IMR-90 (cell line): ENCODE measurements around the gene PRSS8. TPM values are rescaled to one million over a fixed set of nuclear protein-coding genes. Genes with fewer than 3 reads are reported as not detected.
A peak's percentile ranks its signal among the peaks of the same experiment; 100 is the strongest.

Source experiments
- ATAC-seq: fragments of 200-7000 bp; cut with Tn5 transposase; 2 replicates; pipeline ENCODE4 v1.9.1; 2020; ENCODE audit warnings: low read depth, mild to moderate bottlenecking, moderate library complexity
- BruUV-seq: library from RNA; stranded (reverse); fragments of 400-500 nt; replicated peaks from 2 replicates; lab custom pipeline; 2021; lab: Mats Ljungman, UMichigan
- CTCF ChIA-PET: fragments of 300-600 bp; formaldehyde crosslinking; extraction: SDS; loops from one replicate; lab custom pipeline; 2021; ENCODE audit warnings: antibody characterized with exemption; lab: Yijun Ruan, JAX
- POLR2A ChIA-PET: fragments of 300-600 bp; sonication (Branson Sonifier 250); formaldehyde crosslinking; loops from one replicate; lab custom pipeline; 2022; ENCODE audit warnings: antibody characterized with exemption; ENCODE audit not compliant: unreplicated experiment; lab: Charles Lee
- DNase-seq: peaks from one replicate; pipeline ENCODE4 v3.0.0; 2013
- H2AFZ ChIP-seq: replicated peaks from 2 replicates; pipeline ENCODE3; 2013; ENCODE audit warnings: low read length, mild to moderate bottlenecking; ENCODE audit not compliant: poor library complexity
- H2AK5ac ChIP-seq: 2 replicates; pipeline ENCODE4 v1.6.1; 2013; ENCODE audit warnings: low read depth, low read length, inconsistent platforms
- H2AK9ac ChIP-seq: replicated peaks from 2 replicates; pipeline ENCODE3; 2013; ENCODE audit warnings: mild to moderate bottlenecking, low read depth, low read length, moderate library complexity; ENCODE audit not compliant: poor library complexity
- H2BK120ac ChIP-seq: 2 replicates; pipeline ENCODE4 v1.6.1; 2013; ENCODE audit warnings: low read depth, low read length, inconsistent platforms
- H2BK15ac ChIP-seq: 3 replicates; pipeline ENCODE4 v1.6.1; 2013; ENCODE audit warnings: low read depth, low read length, inconsistent platforms
- H2BK20ac ChIP-seq: 2 replicates; pipeline ENCODE4 v1.6.1; 2013; ENCODE audit warnings: low read depth, mild to moderate bottlenecking, inconsistent platforms, low read length, moderate library complexity
- H2BK5ac ChIP-seq: 2 replicates; pipeline ENCODE4 v1.6.1; 2013; ENCODE audit warnings: mild to moderate bottlenecking, low read depth, low read length, inconsistent platforms; ENCODE audit not compliant: poor library complexity, severe bottlenecking
- H3K14ac ChIP-seq: replicated peaks from 2 replicates; pipeline ENCODE4 v1.6.1; 2013; ENCODE audit warnings: low read depth, low read length, inconsistent platforms
- H3K18ac ChIP-seq: 2 replicates; pipeline ENCODE4 v1.6.1; 2013; ENCODE audit warnings: low read depth, low read length, control low read depth
- H3K23ac ChIP-seq: 2 replicates; pipeline ENCODE4 v1.6.1; 2013; ENCODE audit warnings: low read depth, low read length, inconsistent platforms
- H3K27ac ChIP-seq: 2 replicates; pipeline ENCODE4 v1.5.1; 2013; ENCODE audit warnings: mild to moderate bottlenecking, control low read depth, low read length; ENCODE audit not compliant: insufficient read depth
- H3K27me3 ChIP-seq: 2 replicates; pipeline ENCODE4 v1.6.1; 2013; ENCODE audit warnings: low read length; ENCODE audit not compliant: control insufficient read depth, insufficient read depth
- H3K36me3 ChIP-seq: 2 replicates; pipeline ENCODE4 v1.6.1; 2013; ENCODE audit warnings: low read length, mixed read lengths; ENCODE audit not compliant: control insufficient read depth, insufficient read depth
- H3K4ac ChIP-seq: 2 replicates; pipeline ENCODE4 v1.6.1; 2013; ENCODE audit warnings: low read depth, low read length, inconsistent platforms
- H3K4me1 ChIP-seq: 2 replicates; pipeline ENCODE4 v1.6.1; 2013; ENCODE audit warnings: low read length, mixed read lengths; ENCODE audit not compliant: control insufficient read depth, insufficient read depth
- H3K4me2 ChIP-seq: 2 replicates; pipeline ENCODE4 v1.6.1; 2013; ENCODE audit warnings: low read depth, mild to moderate bottlenecking, control low read depth, low read length, moderate library complexity
- H3K4me3 ChIP-seq: 2 replicates; pipeline ENCODE4 v1.5.1; 2013; ENCODE audit warnings: low read depth, mild to moderate bottlenecking, control low read depth, low read length, moderate library complexity; ENCODE audit not compliant: insufficient read depth
- H3K56ac ChIP-seq: 2 replicates; pipeline ENCODE4 v1.6.1; 2013; ENCODE audit warnings: low read length, inconsistent platforms; ENCODE audit not compliant: insufficient read depth; ENCODE audit errors: extremely low read depth
- H3K79me1 ChIP-seq, 2 experiments: 2 replicates each; pipeline ENCODE4 v1.6.1; 2013; ENCODE audit warnings: low read length in 2 of 2, inconsistent platforms in 1 of 2, low read depth in 1 of 2
- H3K9ac ChIP-seq: 2 replicates; pipeline ENCODE4 v1.6.1; 2013; ENCODE audit warnings: low read depth, low read length, control low read depth
- H3K9me1 ChIP-seq: 2 replicates; pipeline ENCODE4 v1.6.1; 2013; ENCODE audit warnings: low read length, inconsistent platforms; ENCODE audit not compliant: insufficient read depth
- H3K9me3 ChIP-seq: 2 replicates; pipeline ENCODE4 v1.6.1; 2013; ENCODE audit warnings: low read length; ENCODE audit not compliant: control insufficient read depth, insufficient read depth
- H4K20me1 ChIP-seq: 2 replicates; pipeline ENCODE4 v1.6.1; 2013; ENCODE audit warnings: low read length, inconsistent platforms; ENCODE audit not compliant: insufficient read depth
- H4K5ac ChIP-seq: 2 replicates; pipeline ENCODE4 v1.6.1; 2013; ENCODE audit warnings: mild to moderate bottlenecking, low read depth, low read length, control low read depth
- H4K8ac ChIP-seq, 2 experiments: 2 replicates each; pipeline ENCODE4 v1.6.1; 2013; ENCODE audit warnings: low read depth in 2 of 2, low read length in 2 of 2, control low read depth in 1 of 2, inconsistent platforms in 1 of 2
- H4K91ac ChIP-seq: 2 replicates; pipeline ENCODE4 v1.6.1; 2013; ENCODE audit warnings: low read depth, low read length, inconsistent platforms; ENCODE audit not compliant: insufficient read depth
- BHLHE40 ChIP-seq: fragments of 150-350 bp; IDR thresholded peaks from 2 replicates; pipeline ENCODE4 v1.6.1; 2016; ENCODE audit warnings: mild to moderate bottlenecking, low read depth, low read length
- CEBPB ChIP-seq: IDR thresholded peaks from 2 replicates; pipeline ENCODE4 v1.6.1; 2012; ENCODE audit warnings: low read depth, low read length, improper control_type of control experiment
- CHD1 ChIP-seq: IDR thresholded peaks from 2 replicates; pipeline ENCODE4 v1.6.1; 2012; ENCODE audit warnings: low read depth, low read length, improper control_type of control experiment
- FOS ChIP-seq: fragments of 150-350 bp; IDR thresholded peaks from 2 replicates; pipeline ENCODE4 v1.6.1; 2016; ENCODE audit warnings: low read depth, low read length
- MAFK ChIP-seq: IDR thresholded peaks from 2 replicates; pipeline ENCODE4 v1.6.1; 2012; ENCODE audit warnings: low read depth, low read length, improper control_type of control experiment
- MAZ ChIP-seq: IDR thresholded peaks from 2 replicates; pipeline ENCODE4 v1.6.1; 2012; ENCODE audit warnings: low read depth, mild to moderate bottlenecking, low read length, improper control_type of control experiment, moderate library complexity, borderline replicate concordance
- POLR2A ChIP-seq: IDR thresholded peaks from 2 replicates; pipeline ENCODE4 v1.6.1; 2012; ENCODE audit warnings: mild to moderate bottlenecking, low read depth, low read length
- RAD21 ChIP-seq: IDR thresholded peaks from 2 replicates; pipeline ENCODE4 v1.6.1; 2012; ENCODE audit warnings: low read length, improper control_type of control experiment
- SMC3 ChIP-seq: fragments of 150-350 bp; IDR thresholded peaks from 2 replicates; pipeline ENCODE4 v1.6.1; 2016; ENCODE audit warnings: low read depth, mild to moderate bottlenecking, antibody characterized with exemption, low read length, moderate library complexity
- USF2 ChIP-seq: fragments of 150-350 bp; IDR thresholded peaks from 2 replicates; pipeline ENCODE4 v1.6.1; 2017; ENCODE audit warnings: mild to moderate bottlenecking, antibody characterized with exemption, low read length, low read depth
- WGBS, 2 experiments: methylation state at CpG; one replicate each; pipeline versions ENCODE4 v1.1.5 to v1.1.7; 2013; ENCODE audit warnings: missing lambda C conversion rate in 2 of 2; ENCODE audit not compliant: insufficient read length in 1 of 2; ENCODE audit errors: extremely low coverage in 2 of 2; 5-methylcytosine and 5-hydroxymethylcytosine counted together
- dilution Hi-C: fragments of 300-500 bp; cut with HindIII; formaldehyde crosslinking; loops from one replicate; pipeline ENCODE4 v1.14.3; 2018; ENCODE audit warnings: low sequenced_read_pairs; ENCODE audit not compliant: unreplicated experiment
- in situ Hi-C: fragments of 300-500 bp; cut with MboI; formaldehyde crosslinking; loops from 3 replicates; pipeline ENCODE4 v1.14.3; 2019; ENCODE audit warnings: low sequenced_read_pairs, inconsistent platforms, mixed read lengths
- intact Hi-C: fragments of 100-400 bp; cut with micrococcal nuclease; formaldehyde crosslinking; loops from 2 replicates; pipeline ENCODE4 v1.10.0; 2022
- polyA plus RNA-seq, 3 experiments: library from polyadenylated mRNA; depleted of rRNA; stranded (reverse); fragments of >200 nt; gene quantifications; 2 replicates each; pipeline ENCODE4 v1.2.3, GENCODE V29; 2012; ENCODE audit warnings: low replicate concordance in 1 of 3
- total RNA-seq: library from RNA; depleted of rRNA; stranded (reverse); fragments of >200 nt; gene quantifications from 2 replicates; pipeline ENCODE4 v1.2.3, GENCODE V29; 2012
- TF ChIP-seq, protein P1 (sequence below): fragments of 150-350 bp; IDR thresholded peaks from 2 replicates; pipeline ENCODE4 v1.6.1; 2016; ENCODE audit warnings: low read depth, mild to moderate bottlenecking, low read length, moderate library complexity, borderline replicate concordance
- TF ChIP-seq, protein P2 (sequence below): conservative IDR thresholded peaks from 2 replicates; pipeline ENCODE4 v1.5.1; 2012; ENCODE audit warnings: mild to moderate bottlenecking, low read depth, low read length, improper control_type of control experiment

The PRSS8 gene
- total and polyA plus RNA-seq, 2 of the 4 experiments (the other 2 are of a cell fraction), result not detected

DNA sequence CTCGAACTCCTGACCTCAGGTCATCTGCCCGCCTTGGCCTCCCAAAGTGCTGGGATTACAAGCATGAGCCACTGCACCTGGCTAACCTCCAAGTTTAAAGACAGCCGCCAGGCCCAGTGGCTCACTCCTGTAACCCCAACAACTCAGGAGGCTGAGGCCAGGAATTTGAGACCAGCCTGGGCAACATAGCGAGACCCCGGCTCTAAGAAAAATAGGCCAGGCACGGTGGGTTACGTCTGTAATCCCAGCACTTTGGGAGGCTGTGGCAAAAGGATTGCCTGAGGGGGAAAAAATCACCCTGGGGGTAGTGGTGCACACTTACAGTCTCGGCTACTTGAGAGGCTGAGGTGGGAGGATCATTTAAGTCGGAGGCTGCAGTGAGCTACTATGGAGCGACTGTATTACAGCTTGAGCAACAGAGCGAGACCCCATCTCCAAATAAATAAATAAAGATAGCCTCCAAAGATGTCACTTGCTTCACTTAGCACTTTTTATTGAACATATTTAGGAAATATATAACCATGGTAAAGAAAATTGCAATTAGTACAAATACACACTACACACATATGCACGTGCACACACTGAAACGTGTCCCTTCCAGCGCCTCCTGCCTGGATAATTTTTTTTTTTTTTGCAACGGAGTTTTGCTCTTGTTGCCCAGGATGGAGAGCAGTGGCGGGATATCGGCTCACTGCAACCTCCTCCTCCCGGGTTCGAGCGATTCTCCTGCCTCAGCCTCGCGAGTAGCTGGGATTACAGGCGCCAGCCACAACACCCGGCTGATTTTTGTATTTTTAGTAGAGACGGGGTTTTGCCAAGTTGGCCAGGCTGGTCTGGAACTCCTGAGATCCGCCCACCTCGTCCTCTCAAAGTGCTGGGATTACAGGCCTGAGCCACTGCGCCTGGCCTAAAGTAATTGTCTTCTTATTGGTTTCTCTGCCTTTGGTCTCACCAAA is 28.7 kb downstream of the PRSS8 start:
- POLR2A ChIA-PET, result no interaction called here
- dilution Hi-C loops, result no loop called here
- H4K8ac ChIP-seq, result peak overlapping the region in 1 of 2 experiments; percentile 100; a peak in 2 of 4 replicates

More for the DNA sequence above, 28.7 kb downstream of the PRSS8 start:
- no peak overlapping the region for H2BK120ac ChIP-seq
- H3K9me3 ChIP-seq, result no peaks in the 10 kb centered on the region
- H3K4ac ChIP-seq, result no peak overlapping the region
- H3K23ac ChIP-seq, result no peak overlapping the region
- peaks cover 5% of the 10 kb centered on the region for H3K4me1 ChIP-seq
- no TSS peak for BruUV-seq
- TF ChIP-seq, protein P1, sequence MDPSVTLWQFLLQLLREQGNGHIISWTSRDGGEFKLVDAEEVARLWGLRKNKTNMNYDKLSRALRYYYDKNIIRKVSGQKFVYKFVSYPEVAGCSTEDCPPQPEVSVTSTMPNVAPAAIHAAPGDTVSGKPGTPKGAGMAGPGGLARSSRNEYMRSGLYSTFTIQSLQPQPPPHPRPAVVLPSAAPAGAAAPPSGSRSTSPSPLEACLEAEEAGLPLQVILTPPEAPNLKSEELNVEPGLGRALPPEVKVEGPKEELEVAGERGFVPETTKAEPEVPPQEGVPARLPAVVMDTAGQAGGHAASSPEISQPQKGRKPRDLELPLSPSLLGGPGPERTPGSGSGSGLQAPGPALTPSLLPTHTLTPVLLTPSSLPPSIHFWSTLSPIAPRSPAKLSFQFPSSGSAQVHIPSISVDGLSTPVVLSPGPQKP, result no peak
- TF ChIP-seq SMC3 (no peak), MAFK (no peak), CEBPB (no peak), FOS (no peak), USF2 (no peak), CHD1 (no peak), BHLHE40 (no peak), MAZ (no peak), RAD21 (no peak), POLR2A (no peak)
- TF ChIP-seq, protein P2, sequence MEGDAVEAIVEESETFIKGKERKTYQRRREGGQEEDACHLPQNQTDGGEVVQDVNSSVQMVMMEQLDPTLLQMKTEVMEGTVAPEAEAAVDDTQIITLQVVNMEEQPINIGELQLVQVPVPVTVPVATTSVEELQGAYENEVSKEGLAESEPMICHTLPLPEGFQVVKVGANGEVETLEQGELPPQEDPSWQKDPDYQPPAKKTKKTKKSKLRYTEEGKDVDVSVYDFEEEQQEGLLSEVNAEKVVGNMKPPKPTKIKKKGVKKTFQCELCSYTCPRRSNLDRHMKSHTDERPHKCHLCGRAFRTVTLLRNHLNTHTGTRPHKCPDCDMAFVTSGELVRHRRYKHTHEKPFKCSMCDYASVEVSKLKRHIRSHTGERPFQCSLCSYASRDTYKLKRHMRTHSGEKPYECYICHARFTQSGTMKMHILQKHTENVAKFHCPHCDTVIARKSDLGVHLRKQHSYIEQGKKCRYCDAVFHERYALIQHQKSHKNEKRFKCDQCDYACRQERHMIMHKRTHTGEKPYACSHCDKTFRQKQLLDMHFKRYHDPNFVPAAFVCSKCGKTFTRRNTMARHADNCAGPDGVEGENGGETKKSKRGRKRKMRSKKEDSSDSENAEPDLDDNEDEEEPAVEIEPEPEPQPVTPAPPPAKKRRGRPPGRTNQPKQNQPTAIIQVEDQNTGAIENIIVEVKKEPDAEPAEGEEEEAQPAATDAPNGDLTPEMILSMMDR, result no peak
- H3K4me2 ChIP-seq, result no peak overlapping the region
- no peak overlapping the region for H2AK9ac ChIP-seq
- H3K4me3 ChIP-seq, result no peak overlapping the region
- no peak overlapping the region for H4K91ac ChIP-seq
- WGBS, 2 experiments, result 93% methylated on average over 5 of the region's 28 CpGs; no CpG with 5 or more reads in 1 of the 2 experiments
- H3K27ac ChIP-seq, result no peak overlapping the region
- H2BK5ac ChIP-seq, result no peak overlapping the region
- H2AK5ac ChIP-seq, result no peak overlapping the region
- H3K79me1 ChIP-seq, result peaks cover 18 to 37% of the 10 kb centered on the region in 2 experiments
- H3K18ac ChIP-seq, result no peak overlapping the region
- DNase-seq, result no peak
- no peaks in the 10 kb centered on the region for H3K27me3 ChIP-seq
- H2BK15ac ChIP-seq, result no peak overlapping the region
- H3K56ac ChIP-seq, result no peak overlapping the region
- intact Hi-C loops, result no loop called here
- H2BK20ac ChIP-seq, result no peak overlapping the region
- H4K5ac ChIP-seq, result no peak overlapping the region
- peaks cover 26% of the 10 kb centered on the region for H3K36me3 ChIP-seq
- no peak overlapping the region for H3K9ac ChIP-seq
- in situ Hi-C loops, result no loop called here
- H4K20me1 ChIP-seq, result no peaks in the 10 kb centered on the region; the same call in 1 of the 2 replicates
- H2AFZ ChIP-seq, result no peak overlapping the region
- H3K14ac ChIP-seq, result no peak overlapping the region
- peaks cover 11% of the 10 kb centered on the region; the same call in 1 of the 2 replicates for H3K9me1 ChIP-seq
- CTCF ChIA-PET, result no interaction called here
- ATAC-seq, result no peak
